Measurements from ENCODE around the gene UBA52.
"Not testable (repeated sequence)": the region's sequence is repeated elsewhere in the genome, so short reads cannot be mapped to it uniquely, and the experiment has no call there.

The UBA52 gene

GRCh38 chr19:18571564-18572344 lies at the start of gene UBA52:
Gene UBA52 (plus strand): TSS chr19:18571857. CDS start chr19:18573301, 1,444 bp downstream.
- peak; percentile 99 for DNase-seq

GRCh38 chr19:18522124-18522861 lies 49.4 kb upstream of the UBA52 start:
- peak; percentile 100 for DNase-seq

DNA sequence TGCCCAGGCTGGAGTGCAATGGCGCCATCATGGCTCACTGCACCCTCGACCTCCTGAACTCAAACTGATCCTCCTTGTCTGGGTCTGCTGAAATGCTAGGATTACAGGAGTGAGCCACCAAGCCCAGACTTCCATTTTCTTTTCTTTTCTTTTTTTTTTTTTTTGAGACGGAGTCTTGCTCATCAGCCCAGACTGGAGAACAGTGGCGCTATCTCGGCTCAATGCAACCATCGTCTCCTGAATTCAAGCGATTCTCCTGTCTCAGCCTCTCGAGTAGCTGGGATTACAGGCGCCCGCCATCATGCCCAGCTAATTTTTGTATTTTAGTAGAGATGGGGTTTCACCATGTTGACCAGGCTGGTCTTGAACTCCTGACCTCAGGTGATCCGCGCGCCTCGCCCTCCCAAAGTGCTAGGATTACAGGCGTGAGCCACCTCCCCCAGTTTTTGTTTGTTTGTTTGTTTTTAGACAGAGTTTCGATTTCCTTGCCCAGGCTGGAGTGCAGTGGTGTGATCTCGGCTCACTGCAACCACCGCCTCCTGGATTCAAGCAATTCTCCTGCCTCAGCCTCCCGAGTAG lies 48.7 kb upstream of the UBA52 start:
- not testable (repeated sequence) for DNase-seq

GRCh38 chr19:18523841-18524240 lies 47.8 kb upstream of the UBA52 start:
- DNase-seq, result no peak

GRCh38 chr19:18526316-18526715 lies 45.3 kb upstream of the UBA52 start:
- no peak for DNase-seq

GRCh38 chr19:18529782-18530181 lies 41.9 kb upstream of the UBA52 start:
- no peak for DNase-seq

DNA sequence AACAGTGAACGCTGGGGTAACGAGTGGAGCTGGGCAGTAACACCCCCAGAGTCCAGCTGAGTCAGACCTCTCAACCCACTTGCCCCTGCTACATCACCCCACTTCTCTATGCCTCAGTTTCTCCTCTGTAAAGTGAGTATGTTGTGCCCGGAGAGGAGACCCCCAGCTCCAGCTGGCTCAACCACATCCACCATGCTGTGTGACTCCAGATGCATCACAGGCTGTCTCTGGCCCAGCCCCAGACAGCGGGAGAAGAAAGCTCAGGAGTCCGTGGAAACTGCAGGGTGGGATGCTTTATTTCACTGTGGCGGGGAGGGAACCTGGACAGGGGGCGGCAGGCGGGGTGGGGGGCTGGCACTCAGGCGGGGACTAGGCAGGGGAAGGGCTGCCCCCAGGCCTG lies 40.2 kb upstream of the UBA52 start:
- DNase-seq, result no peak

GRCh38 chr19:18532168-18532890 lies 39.3 kb upstream of the UBA52 start:
- no peak for DNase-seq

- DNase-seq, result no peak
These were observed 38.6 kb upstream of the UBA52 start for GRCh38 chr19:18533058-18533457.

DNA sequence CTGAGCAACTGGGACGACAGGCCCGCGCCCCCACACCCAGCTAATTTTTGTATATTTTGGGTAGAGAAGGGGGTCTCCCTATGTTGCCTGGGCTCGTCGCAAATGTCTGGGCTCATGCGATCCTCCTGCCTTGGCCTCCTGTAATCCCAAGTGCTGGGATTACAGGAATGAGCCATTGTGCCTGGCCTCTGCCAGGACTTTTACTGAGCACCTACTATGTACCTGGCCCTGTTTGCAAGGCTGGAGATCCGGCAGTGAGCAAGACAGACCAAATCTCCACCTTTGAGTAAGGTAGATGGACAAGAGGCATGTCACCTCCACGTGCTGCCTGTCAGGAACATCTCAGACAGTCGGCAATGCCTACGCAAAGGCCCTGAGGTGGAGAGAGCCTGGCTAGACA lies 35.2 kb upstream of the UBA52 start:
- no peak for DNase-seq

- no peak for DNase-seq
These were observed 34.2 kb upstream of the UBA52 start for GRCh38 chr19:18537431-18537830.

GRCh38 chr19:18538115-18538514 lies 33.5 kb upstream of the UBA52 start:
- DNase-seq, result no peak

DNA sequence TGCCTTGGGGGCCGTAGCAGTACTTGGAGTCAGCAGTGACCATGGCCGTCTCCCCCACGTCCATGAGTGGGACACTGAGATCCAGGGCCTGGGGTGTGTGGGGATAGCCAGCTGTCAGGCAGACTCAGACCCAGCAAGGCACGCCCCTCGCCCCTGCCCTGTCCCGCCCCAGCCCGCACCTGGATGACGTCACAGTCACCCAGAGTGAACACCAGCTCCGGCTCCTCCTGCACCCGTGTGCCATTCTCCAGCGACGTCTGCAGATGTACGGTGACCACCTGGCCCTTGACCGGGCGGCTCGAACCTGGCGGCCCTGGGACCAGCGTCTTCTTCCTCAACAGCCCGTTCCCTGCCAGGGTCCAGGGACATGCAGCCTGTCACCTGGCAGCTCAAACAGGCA lies 32.3 kb upstream of the UBA52 start:
- no peak for DNase-seq

DNA sequence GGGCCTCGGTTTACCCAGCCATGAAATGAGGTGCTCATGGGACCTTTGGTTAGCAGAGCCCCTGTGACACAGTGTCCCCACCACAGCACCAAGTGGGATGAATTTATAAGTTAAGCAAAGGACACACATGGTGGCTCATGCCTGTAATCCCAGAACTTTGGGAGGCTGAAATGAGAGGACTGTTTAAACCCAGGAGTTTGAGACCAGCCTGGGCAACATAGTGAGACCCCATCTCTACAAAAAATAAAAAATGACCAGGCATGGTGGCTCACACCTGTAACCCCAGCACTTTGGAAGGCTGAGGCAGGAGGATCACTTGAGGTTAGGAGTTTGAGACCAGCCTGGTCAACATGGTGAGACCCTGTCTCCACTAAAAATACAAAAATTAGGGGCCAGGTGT lies 31.5 kb upstream of the UBA52 start:
- not testable (repeated sequence) for DNase-seq

DNA sequence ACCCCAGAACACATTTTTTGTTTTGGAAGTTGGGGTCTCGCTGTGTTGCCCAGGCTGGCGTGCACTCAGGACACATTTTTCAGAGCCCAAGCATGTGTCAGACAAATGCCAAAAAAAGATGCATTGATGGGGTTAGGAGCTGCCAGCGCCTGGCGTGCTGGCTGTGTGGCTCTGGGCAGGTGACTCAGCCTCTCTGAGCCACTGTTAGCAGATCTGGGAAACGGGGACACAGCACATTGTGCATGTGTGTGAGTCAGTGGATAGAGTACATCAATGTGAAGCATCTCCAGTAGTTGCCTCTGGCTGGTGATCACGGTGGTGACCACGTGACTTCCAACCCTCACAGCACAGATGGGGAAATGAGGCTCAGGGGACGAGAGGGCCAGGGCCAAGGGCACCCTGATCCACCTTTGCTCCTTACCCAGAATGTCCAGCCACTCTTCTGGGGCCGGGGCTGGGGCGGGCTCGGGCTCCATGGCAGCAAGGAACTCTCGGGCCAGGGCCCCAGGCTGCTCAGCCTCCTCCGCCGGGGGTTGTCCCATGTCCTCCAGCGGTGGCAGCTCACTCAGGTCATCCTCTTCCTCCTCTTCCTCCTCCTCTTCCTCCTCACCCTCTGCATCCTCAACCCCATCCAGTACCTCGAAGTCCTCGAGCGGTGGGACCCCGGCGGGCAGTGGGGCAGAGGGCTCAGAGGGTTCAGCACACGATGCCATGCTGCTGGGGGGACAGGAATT lies 30.2 kb upstream of the UBA52 start:
- DNase-seq, result peak; percentile 42

DNA sequence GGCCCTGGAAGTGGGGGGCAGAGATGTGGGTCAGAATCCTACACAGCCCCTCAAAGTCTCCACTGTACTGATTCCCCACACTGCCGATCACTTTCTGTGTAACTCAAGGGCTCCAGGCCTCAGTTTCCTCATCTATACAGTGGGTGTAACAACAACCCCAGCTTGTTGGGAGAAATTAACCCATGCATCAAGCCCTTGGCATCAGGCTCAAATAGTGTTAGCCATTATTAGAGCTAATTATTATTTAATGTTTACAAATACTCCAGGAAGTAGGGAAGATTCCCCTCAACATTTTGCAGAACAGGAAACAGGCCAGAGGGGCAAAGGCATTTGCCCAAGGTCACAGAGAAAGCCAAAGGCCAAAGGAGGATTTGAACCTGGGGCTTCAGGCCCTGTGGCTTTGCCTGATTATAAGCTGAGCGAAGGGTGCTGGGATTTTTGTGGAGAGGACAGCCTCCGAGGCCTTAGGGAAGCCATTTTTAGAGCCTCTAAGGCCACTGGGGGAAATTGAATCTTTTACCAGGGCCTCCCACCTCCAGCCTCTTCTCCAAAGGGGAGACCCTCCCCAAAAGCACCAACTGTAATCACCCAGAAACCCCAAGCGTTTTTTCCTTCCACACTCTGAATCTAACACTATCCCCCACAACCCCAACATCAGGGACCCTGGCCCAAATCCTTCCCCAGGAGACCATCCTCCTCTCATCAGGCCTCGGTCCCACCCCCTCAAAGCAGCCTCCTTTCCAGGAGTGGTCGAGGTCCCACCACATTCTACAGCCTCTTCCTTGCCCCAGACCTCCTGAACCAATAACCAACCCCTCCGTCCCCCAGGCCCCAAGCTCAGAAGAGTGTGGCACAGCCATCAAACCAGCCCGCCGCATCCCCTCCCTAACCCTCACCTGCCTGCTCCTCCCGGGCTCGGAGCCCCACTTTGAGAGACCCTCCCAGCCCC lies 29.4 kb upstream of the UBA52 start:
- peak; percentile 22 for DNase-seq

- DNase-seq, result peak; percentile 95
These were observed 28.5 kb upstream of the UBA52 start, which contains the start of gene FKBP8 for GRCh38 chr19:18542941-18543813. Gene FKBP8 (minus strand): TSS chr19:18543573. CDS start chr19:18541970, 1,603 bp downstream.

- peak; percentile 93 for DNase-seq
These were observed 27.7 kb upstream of the UBA52 start for GRCh38 chr19:18543814-18544475.

- DNase-seq, result no peak
These were observed 20.0 kb upstream of the UBA52 start for GRCh38 chr19:18551631-18552030.
